T-helper 1 cell treated with Interleukin-12 subunit alpha and Interleukin-12 subunit beta and Interleukin-4 antibody, amounts not matched to agents 30 μg/mL and 1 μg/mL, for 36 hours (primary cell): ENCODE measurements around the gene STK11.

Experiments
- H3K27ac Mint-ChIP-seq: one replicate; pipeline ENCODE4 v1.8.0; 2021; ENCODE audit warnings: mild to moderate bottlenecking, mixed read lengths
- H3K27me3 Mint-ChIP-seq: one replicate; pipeline ENCODE4 v1.8.0; 2021; ENCODE audit warnings: low read depth, mixed read lengths
- H3K36me3 Mint-ChIP-seq: one replicate; pipeline ENCODE4 v1.8.0; 2021; ENCODE audit warnings: low read depth, mixed read lengths
- H3K4me1 Mint-ChIP-seq: one replicate; pipeline ENCODE4 v1.8.0; 2021; ENCODE audit warnings: low read depth, mixed read lengths
- H3K4me3 Mint-ChIP-seq: one replicate; pipeline ENCODE4 v1.8.0; 2021; ENCODE audit warnings: mild to moderate bottlenecking, moderate library complexity, mixed read lengths
- H3K9me3 Mint-ChIP-seq: one replicate; pipeline ENCODE4 v1.8.0; 2021; ENCODE audit warnings: mixed read lengths

STK11 gene

GRCh38 chr19:1205114-1206099 is at the start of gene STK11:
STK11 (plus strand) TSS chr19:1205778; CDS start chr19:1206914, 1,136 bp downstream.
- Mint-ChIP-seq H3K4me1 (peaks cover 27% of the 10 kb centered on the region), H3K9me3 (no peaks in the 10 kb centered on the region), H3K4me3 (peak within 1 kb of the TSS; percentile 94), H3K27me3 (no peaks in the 10 kb centered on the region), H3K27ac (peak within 1 kb of the TSS; percentile 89), H3K36me3 (peaks cover 12% of the 10 kb centered on the region)

GRCh38 chr19:1156305-1156801 is 49.2 kb upstream of the STK11 start:
- Mint-ChIP-seq H3K36me3 (peaks cover 3% of the 10 kb centered on the region), H3K4me3 (no peak overlapping the region), H3K27ac (no peak overlapping the region), H3K27me3 (no peaks in the 10 kb centered on the region), H3K9me3 (no peaks in the 10 kb centered on the region), H3K4me1 (no peaks in the 10 kb centered on the region)

GRCh38 chr19:1156830-1157615 is 48.6 kb upstream of the STK11 start:
- peaks cover 3% of the 10 kb centered on the region for H3K36me3 Mint-ChIP-seq
- H3K4me1 Mint-ChIP-seq, result no peaks in the 10 kb centered on the region
- H3K27ac Mint-ChIP-seq, result no peak overlapping the region
- H3K9me3 Mint-ChIP-seq, result no peaks in the 10 kb centered on the region
- no peak overlapping the region for H3K4me3 Mint-ChIP-seq
- no peaks in the 10 kb centered on the region for H3K27me3 Mint-ChIP-seq

- H3K27ac Mint-ChIP-seq, result no peak overlapping the region
- H3K27me3 Mint-ChIP-seq, result no peaks in the 10 kb centered on the region
- H3K4me1 Mint-ChIP-seq, result peaks cover 6% of the 10 kb centered on the region
- H3K9me3 Mint-ChIP-seq, result no peaks in the 10 kb centered on the region
- H3K36me3 Mint-ChIP-seq, result peaks cover 4% of the 10 kb centered on the region
- no peak overlapping the region for H3K4me3 Mint-ChIP-seq
These were observed 47.4 kb upstream of the STK11 start for GRCh38 chr19:1157931-1158884.

- H3K27ac Mint-ChIP-seq, result no peak overlapping the region
- no peaks in the 10 kb centered on the region for H3K9me3 Mint-ChIP-seq
- H3K27me3 Mint-ChIP-seq, result no peaks in the 10 kb centered on the region
- H3K4me3 Mint-ChIP-seq, result no peak overlapping the region
- H3K4me1 Mint-ChIP-seq, result peaks cover 6% of the 10 kb centered on the region
- peaks cover 4% of the 10 kb centered on the region for H3K36me3 Mint-ChIP-seq
These were observed 46.6 kb upstream of the STK11 start for GRCh38 chr19:1158885-1159448.

- no peak overlapping the region for H3K27ac Mint-ChIP-seq
- no peaks in the 10 kb centered on the region for H3K9me3 Mint-ChIP-seq
These were observed 45.5 kb upstream of the STK11 start for GRCh38 chr19:1159864-1160595.

GRCh38 chr19:1161716-1162115 is 43.9 kb upstream of the STK11 start:
- H3K27me3 Mint-ChIP-seq, result no peaks in the 10 kb centered on the region
- no peaks in the 10 kb centered on the region for H3K9me3 Mint-ChIP-seq
- H3K27ac Mint-ChIP-seq, result no peak overlapping the region
- H3K4me1 Mint-ChIP-seq, result peaks cover 8% of the 10 kb centered on the region
- H3K4me3 Mint-ChIP-seq, result no peak overlapping the region
- H3K36me3 Mint-ChIP-seq, result peaks cover 6% of the 10 kb centered on the region

More at GRCh38 chr19:1159864-1160595, 45.5 kb upstream of the STK11 start:
- no peaks in the 10 kb centered on the region for H3K27me3 Mint-ChIP-seq
- peaks cover 4% of the 10 kb centered on the region for H3K36me3 Mint-ChIP-seq
- H3K4me3 Mint-ChIP-seq, result no peak overlapping the region
- H3K4me1 Mint-ChIP-seq, result peaks cover 6% of the 10 kb centered on the region

GRCh38 chr19:1162404-1163282 is 42.9 kb upstream of the STK11 start:
- no peaks in the 10 kb centered on the region for H3K9me3 Mint-ChIP-seq
- H3K27ac Mint-ChIP-seq, result no peak overlapping the region
- H3K27me3 Mint-ChIP-seq, result no peaks in the 10 kb centered on the region
- peaks cover 8% of the 10 kb centered on the region for H3K4me1 Mint-ChIP-seq
- H3K4me3 Mint-ChIP-seq, result no peak overlapping the region
- peaks cover 7% of the 10 kb centered on the region for H3K36me3 Mint-ChIP-seq

- H3K4me3 Mint-ChIP-seq, result no peak overlapping the region
These were observed 42.2 kb upstream of the STK11 start for GRCh38 chr19:1163283-1163933.

GRCh38 chr19:1163934-1164683 is 41.5 kb upstream of the STK11 start:
- Mint-ChIP-seq H3K4me1 (peaks cover 9% of the 10 kb centered on the region), H3K9me3 (no peaks in the 10 kb centered on the region), H3K27ac (no peak overlapping the region), H3K27me3 (no peaks in the 10 kb centered on the region), H3K4me3 (no peak overlapping the region), H3K36me3 (peaks cover 9% of the 10 kb centered on the region)

More at GRCh38 chr19:1163283-1163933, 42.2 kb upstream of the STK11 start:
- Mint-ChIP-seq H3K27ac (no peak overlapping the region), H3K27me3 (no peaks in the 10 kb centered on the region), H3K9me3 (no peaks in the 10 kb centered on the region), H3K36me3 (peaks cover 7% of the 10 kb centered on the region), H3K4me1 (peaks cover 8% of the 10 kb centered on the region)

GRCh38 chr19:1164684-1165531 is 40.7 kb upstream of the STK11 start:
- H3K4me3 Mint-ChIP-seq, result no peak overlapping the region
- no peaks in the 10 kb centered on the region for H3K27me3 Mint-ChIP-seq
- H3K27ac Mint-ChIP-seq, result no peak overlapping the region
- peaks cover 12% of the 10 kb centered on the region for H3K36me3 Mint-ChIP-seq
- no peaks in the 10 kb centered on the region for H3K9me3 Mint-ChIP-seq
- peaks cover 13% of the 10 kb centered on the region for H3K4me1 Mint-ChIP-seq
